Measurements from ENCODE around the gene VPS8. TPM values are rescaled to one million over a fixed set of nuclear protein-coding genes. Genes with fewer than 3 reads are reported as not detected.

VPS8 gene
- total RNA-seq, 1 experiment from 2014 or later = 39.7 TPM

GRCh38 chr3:185082829-185083228, 270.9 kb downstream of the VPS8 start:
- Histone ChIP-seq H3K4me2 (ENCODE audit: insufficient read depth, insufficient read length, low read length) (no peak overlapping the region), H2BK12ac (ENCODE audit: insufficient read length, low read depth, low read length) (no peak overlapping the region), H3K79me1 (ENCODE audit: insufficient read depth, low read depth, low read length, poor library complexity, severe bottlenecking) (no peaks in the 10 kb centered on the region), H3K4ac (ENCODE audit: low read depth, low read length) (no peak overlapping the region), H2BK15ac (ENCODE audit: low read depth, low read length) (no peak overlapping the region), H3K4me1 (ENCODE audit: insufficient read depth, low read length) (no peaks in the 10 kb centered on the region), H4K5ac (ENCODE audit: insufficient read length, low read depth, low read length) (no peak overlapping the region), H2BK5ac (ENCODE audit: insufficient read length, low read length) (no peak overlapping the region), H4K8ac (replicated peaks; ENCODE audit: insufficient read length, low read depth, low read length) (no peak overlapping the region), H4K20me1 (ENCODE audit: control insufficient read depth, insufficient read depth, insufficient read length) (no peaks in the 10 kb centered on the region), H3K14ac (ENCODE audit: insufficient read depth, low read length) (no peak overlapping the region), H3K23me2 (ENCODE audit: insufficient read length, low read depth, low read length, poor library complexity, severe bottlenecking) (no peaks in the 10 kb centered on the region), H3K23ac (ENCODE audit: insufficient read length, low read depth, low read length) (no peak overlapping the region), H3K27me3 (ENCODE audit: insufficient read depth, low read length) (no peaks in the 10 kb centered on the region), H3K79me2 (ENCODE audit: insufficient read depth, low read length) (no peaks in the 10 kb centered on the region), H3K56ac (ENCODE audit: insufficient read length, low read depth, low read length) (no peak overlapping the region), H2AK5ac (ENCODE audit: insufficient read length, low read length) (no peak overlapping the region), H2AFZ (ENCODE audit: low read length) (no peak overlapping the region), H3K9ac (ENCODE audit: extremely low read depth, insufficient read length, low read length) (no peak overlapping the region), H3K9me3 (ENCODE audit: control insufficient read depth, low read depth, low read length) (no peaks in the 10 kb centered on the region), H3T11ph (ENCODE audit: low read length) (no peak overlapping the region), H2BK20ac (ENCODE audit: low read depth, low read length, poor library complexity, severe bottlenecking) (no peak overlapping the region), H2BK120ac (ENCODE audit: low read depth, low read length, poor library complexity, severe bottlenecking) (no peak overlapping the region), H4K91ac (ENCODE audit: insufficient read length, low read depth, low read length) (no peak overlapping the region), H3K27ac (ENCODE audit: insufficient read length, low read depth, low read length) (no peak overlapping the region), H3K18ac (ENCODE audit: insufficient read length, low read depth, low read length) (no peak overlapping the region)
- no CpG with 5 or more reads among the region's 14 CpGs for WGBS (ENCODE audit: extremely low coverage, insufficient read length, low lambda C conversion rate)
- no peaks in the 10 kb centered on the region for H3K27me3 Mint-ChIP-seq (ENCODE audit: low read depth)
- no peak for DNase-seq
- H3K4me1 Mint-ChIP-seq = peaks cover 9 to 14% of the 10 kb centered on the region in 2 experiments
- no peak overlapping the region for H3K4me3 Mint-ChIP-seq
- no peak for TF ChIP-seq CTCF (conservative IDR thresholded peaks at IDR 0.05)
- H3K36me3 Mint-ChIP-seq (ENCODE audit: insufficient read depth in 1 of 3, low read depth in 3 of 3) = no peaks in the 10 kb centered on the region
- H3K9me3 Mint-ChIP-seq = no peaks in the 10 kb centered on the region
- H3K27ac Mint-ChIP-seq = no peak overlapping the region
